PC-3 (cell line): ENCODE measurements around the gene ARID5B. TPM values are rescaled to one million over a fixed set of nuclear protein-coding genes. Genes with fewer than 3 reads are reported as not detected.

Experiments used
- ATAC-seq: fragments of 200-7000 bp; cut with Tn5 transposase; 2 replicates; pipeline ENCODE4 v1.9.1; 2020; ENCODE audit warnings: mild to moderate bottlenecking, moderate library complexity
- BruUV-seq: library from RNA; stranded (reverse); fragments of 400-500 nt; replicated peaks from 2 replicates; lab custom pipeline; 2021; lab: Mats Ljungman, UMichigan
- CTCF ChIA-PET: fragments of 300-600 bp; sonication (Branson Sonifier 250); formaldehyde crosslinking; loops from one replicate; lab custom pipeline; 2022; ENCODE audit warnings: antibody characterized with exemption; lab: Charles Lee
- POLR2A ChIA-PET: fragments of 300-600 bp; sonication (Branson Sonifier 250); formaldehyde crosslinking; loops from one replicate; lab custom pipeline; 2022; ENCODE audit warnings: antibody characterized with exemption; ENCODE audit not compliant: unreplicated experiment; lab: Charles Lee
- DNase-seq: peaks from one replicate; pipeline ENCODE4 v3.0.0-alpha.2; 2015
- H2AFZ ChIP-seq: fragments of 300-600 bp; sonication (generic); 2 replicates; pipeline ENCODE4 v1.6.0; 2016; ENCODE audit warnings: antibody characterized with exemption, low read length
- H3F3A ChIP-seq: fragments of 300-600 bp; sonication (generic); one replicate; pipeline ENCODE4 v1.6.0; 2017; ENCODE audit warnings: antibody characterized with exemption, low read length, control low read depth, mild to moderate bottlenecking; ENCODE audit not compliant: unreplicated experiment
- H3K27ac ChIP-seq: fragments of 300-600 bp; sonication (generic); 2 replicates; pipeline ENCODE4 v1.5.1; 2016; ENCODE audit warnings: mild to moderate bottlenecking, low read length
- H3K27me3 ChIP-seq: fragments of 300-600 bp; sonication (generic); 2 replicates; pipeline ENCODE4 v1.6.1; 2016; ENCODE audit warnings: low read length, mixed read lengths
- H3K36me3 ChIP-seq: fragments of 300-600 bp; sonication (generic); 2 replicates; pipeline ENCODE4 v1.6.1; 2016; ENCODE audit warnings: low read depth, mixed run types, low read length, mixed read lengths
- H3K4me1 ChIP-seq: fragments of 300-600 bp; sonication (generic); 2 replicates; pipeline ENCODE4 v1.5.1; 2016; ENCODE audit warnings: low read length; ENCODE audit not compliant: insufficient read depth
- H3K4me2 ChIP-seq: fragments of 300-600 bp; sonication (generic); 2 replicates; pipeline ENCODE4 v1.6.0; 2016; ENCODE audit warnings: low read length
- H3K4me3 ChIP-seq: fragments of 300-600 bp; sonication (generic); 2 replicates; pipeline ENCODE4 v1.5.1; 2016; ENCODE audit warnings: mild to moderate bottlenecking, low read length, mixed read lengths
- H3K79me2 ChIP-seq: fragments of 300-600 bp; sonication (generic); 2 replicates; pipeline ENCODE4 v1.6.1; 2017; ENCODE audit warnings: low read length, mixed read lengths
- H3K9ac ChIP-seq: fragments of 300-600 bp; sonication (generic); 2 replicates; pipeline ENCODE4 v1.6.0; 2016; ENCODE audit warnings: mild to moderate bottlenecking, low read length
- H3K9me2 ChIP-seq: fragments of 300-600 bp; sonication (generic); replicated peaks from 2 replicates; pipeline ENCODE4 v1.6.1; 2016; ENCODE audit warnings: mixed run types, low read length, mixed read lengths
- H3K9me3 ChIP-seq: fragments of 300-600 bp; sonication (generic); 2 replicates; pipeline ENCODE4 v1.6.1; 2016; ENCODE audit warnings: low read length, mixed read lengths
- H4K20me1 ChIP-seq: fragments of 300-600 bp; sonication (generic); 2 replicates; pipeline ENCODE4 v1.6.1; 2016; ENCODE audit warnings: low read length, mixed read lengths
- EZH2 ChIP-seq: fragments of 300-600 bp; sonication (generic); IDR thresholded peaks from one replicate; pipeline ENCODE4 v1.6.1; 2017; ENCODE audit warnings: antibody characterized with exemption, mild to moderate bottlenecking, low read length; ENCODE audit not compliant: unreplicated experiment
- EZH2phosphoT487 ChIP-seq: fragments of 300-600 bp; sonication (generic); IDR thresholded peaks from 2 replicates; pipeline ENCODE4 v1.6.1; 2018; ENCODE audit warnings: mild to moderate bottlenecking, antibody characterized with exemption, low read length, borderline replicate concordance
- intact Hi-C: fragments of 100-400 bp; cut with micrococcal nuclease; formaldehyde crosslinking; loops from 2 replicates; pipeline ENCODE4 v1.9.0; 2023
- total RNA-seq: library from RNA; depleted of rRNA; stranded (reverse); fragments of >200 nt; gene quantifications from 2 replicates; pipeline ENCODE4 v1.2.3, GENCODE V29; 2014
- TF ChIP-seq, protein P1 (sequence below): fragments of 300-600 bp; sonication (generic); conservative IDR thresholded peaks from 2 replicates; pipeline ENCODE4 v1.5.1; 2017; ENCODE audit warnings: antibody characterized with exemption, low read depth, mild to moderate bottlenecking, low read length

The ARID5B gene
- total RNA-seq, 1 experiment from 2014 or later: 26.4 TPM

DNA sequence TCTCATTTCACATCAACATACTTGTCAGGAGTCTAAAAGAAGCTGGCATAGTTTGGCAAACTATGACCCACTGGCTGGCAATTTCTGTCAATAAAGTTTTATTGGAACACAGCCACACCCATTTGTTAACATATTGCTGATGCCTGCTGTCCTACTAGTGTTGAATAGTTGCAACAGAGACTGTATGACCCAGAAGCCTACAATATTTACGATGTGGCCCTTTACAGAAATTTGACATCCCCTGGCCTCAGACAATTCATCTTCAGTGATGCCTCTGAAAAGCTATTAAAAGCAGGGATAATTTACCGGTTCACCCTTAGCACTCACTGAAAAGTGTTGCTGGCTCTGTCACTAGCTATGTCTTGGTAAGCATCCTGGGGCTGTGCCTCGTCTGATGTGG lies 155.2 kb downstream of the ARID5B start:
- CTCF ChIA-PET: no interaction called here

DNA sequence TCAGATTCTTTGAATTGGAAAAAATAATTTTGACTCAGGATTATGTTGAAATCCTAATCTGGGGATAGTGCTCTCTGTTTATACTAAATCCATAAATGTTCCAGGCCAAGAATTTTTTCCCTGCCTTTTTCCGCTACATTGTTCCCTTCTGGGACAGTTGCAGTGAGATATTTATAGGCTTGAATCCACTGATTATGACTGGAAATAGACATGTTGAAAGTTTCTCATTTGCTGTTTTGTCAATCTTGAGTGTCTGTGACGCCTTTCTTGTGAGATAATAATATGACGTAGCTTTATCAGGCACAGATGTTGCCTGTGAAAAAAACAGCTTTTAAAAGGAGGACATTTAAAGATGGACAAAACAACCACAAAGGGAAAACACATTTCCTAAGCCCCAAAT lies 155.9 kb downstream of the ARID5B start:
- no TSS peak for BruUV-seq
- DNase-seq (no peak), ATAC-seq (no peak)
- no peak overlapping the region for H3K27ac ChIP-seq
- CTCF ChIA-PET: no interaction called here
- no peaks in the 10 kb centered on the region for H3K9me2 ChIP-seq
- H2AFZ ChIP-seq: no peak overlapping the region
- H3K4me2 ChIP-seq: no peak overlapping the region
- H3K27me3 ChIP-seq: no peaks in the 10 kb centered on the region
- H3K9ac ChIP-seq: no peak overlapping the region
- TF ChIP-seq, protein P1, sequence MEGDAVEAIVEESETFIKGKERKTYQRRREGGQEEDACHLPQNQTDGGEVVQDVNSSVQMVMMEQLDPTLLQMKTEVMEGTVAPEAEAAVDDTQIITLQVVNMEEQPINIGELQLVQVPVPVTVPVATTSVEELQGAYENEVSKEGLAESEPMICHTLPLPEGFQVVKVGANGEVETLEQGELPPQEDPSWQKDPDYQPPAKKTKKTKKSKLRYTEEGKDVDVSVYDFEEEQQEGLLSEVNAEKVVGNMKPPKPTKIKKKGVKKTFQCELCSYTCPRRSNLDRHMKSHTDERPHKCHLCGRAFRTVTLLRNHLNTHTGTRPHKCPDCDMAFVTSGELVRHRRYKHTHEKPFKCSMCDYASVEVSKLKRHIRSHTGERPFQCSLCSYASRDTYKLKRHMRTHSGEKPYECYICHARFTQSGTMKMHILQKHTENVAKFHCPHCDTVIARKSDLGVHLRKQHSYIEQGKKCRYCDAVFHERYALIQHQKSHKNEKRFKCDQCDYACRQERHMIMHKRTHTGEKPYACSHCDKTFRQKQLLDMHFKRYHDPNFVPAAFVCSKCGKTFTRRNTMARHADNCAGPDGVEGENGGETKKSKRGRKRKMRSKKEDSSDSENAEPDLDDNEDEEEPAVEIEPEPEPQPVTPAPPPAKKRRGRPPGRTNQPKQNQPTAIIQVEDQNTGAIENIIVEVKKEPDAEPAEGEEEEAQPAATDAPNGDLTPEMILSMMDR: no peak
- TF ChIP-seq EZH2phosphoT487 (no peak), EZH2 (no peak)
- intact Hi-C loops: no loop called here
- peaks cover 9% of the 10 kb centered on the region; the same call in 1 of the 2 replicates for H3K4me1 ChIP-seq
- peaks cover 45% of the 10 kb centered on the region for H3K36me3 ChIP-seq
- H4K20me1 ChIP-seq: no peaks in the 10 kb centered on the region
- POLR2A ChIA-PET: no interaction called here
- peaks cover 15% of the 10 kb centered on the region for H3K79me2 ChIP-seq
- H3F3A ChIP-seq: no peaks in the 10 kb centered on the region
- no peaks in the 10 kb centered on the region for H3K9me3 ChIP-seq
- no peak overlapping the region for H3K4me3 ChIP-seq

More for the DNA sequence above, 155.2 kb downstream of the ARID5B start:
- Histone ChIP-seq H4K20me1 (no peaks in the 10 kb centered on the region), H3K4me3 (no peak overlapping the region), H3K79me2 (peaks cover 22% of the 10 kb centered on the region), H3K9ac (no peak overlapping the region), H2AFZ (no peak overlapping the region), H3K4me2 (no peak overlapping the region), H3F3A (no peaks in the 10 kb centered on the region), H3K27me3 (no peaks in the 10 kb centered on the region), H3K4me1 (peaks cover 14% of the 10 kb centered on the region), H3K9me3 (no peaks in the 10 kb centered on the region), H3K36me3 (peaks cover 51% of the 10 kb centered on the region), H3K9me2 (no peaks in the 10 kb centered on the region), H3K27ac (no peak overlapping the region)
- BruUV-seq: no TSS peak
- TF ChIP-seq, protein P1: no peak
- DNase-seq: peak; percentile 70
- POLR2A ChIA-PET: no interaction called here
- ATAC-seq: peak; percentile 44
- intact Hi-C loops: no loop called here

DNA sequence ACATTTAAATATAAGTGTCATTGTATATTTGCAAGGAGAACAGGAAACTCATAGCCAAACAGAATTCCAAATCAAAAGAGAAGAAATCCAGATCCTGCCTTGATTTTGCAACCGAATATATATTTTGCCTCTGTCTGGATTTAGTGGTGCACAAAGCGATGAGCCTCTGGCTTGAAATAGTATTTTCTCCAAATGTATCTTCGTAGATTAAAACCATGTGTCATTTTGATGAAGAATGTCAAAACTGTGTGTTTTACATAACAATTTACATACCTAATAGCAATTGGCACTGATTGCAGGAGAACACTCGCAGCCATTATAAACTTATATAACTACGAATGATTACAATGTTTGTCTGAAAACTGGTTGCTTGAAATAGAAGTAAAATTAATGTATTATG lies 156.4 kb downstream of the ARID5B start:
- Histone ChIP-seq H3K9me2 (no peaks in the 10 kb centered on the region), H3K27ac (no peak overlapping the region), H3F3A (no peaks in the 10 kb centered on the region), H3K9ac (no peak overlapping the region), H3K79me2 (peaks cover 10% of the 10 kb centered on the region), H3K4me3 (no peak overlapping the region), H3K9me3 (no peaks in the 10 kb centered on the region), H4K20me1 (no peaks in the 10 kb centered on the region), H3K36me3 (peaks cover 40% of the 10 kb centered on the region), H2AFZ (no peak overlapping the region), H3K4me1 (peaks cover 9% of the 10 kb centered on the region; the same call in 1 of the 2 replicates), H3K4me2 (no peak overlapping the region), H3K27me3 (no peaks in the 10 kb centered on the region)
- DNase-seq: no peak
- CTCF ChIA-PET: no interaction called here
- POLR2A ChIA-PET: no interaction called here
- no peak for ATAC-seq
- intact Hi-C loops: no loop called here
- no peak for TF ChIP-seq EZH2
- TF ChIP-seq, protein P1: no peak
- no peak for TF ChIP-seq EZH2phosphoT487
- no TSS peak for BruUV-seq
